NCI-H2107 (cell line): Measurements from ENCODE around the gene CAVIN1.
"Not testable (repeated sequence)": the region's sequence is repeated elsewhere in the genome, so short reads cannot be mapped to it uniquely, and the experiment has no call there.

ENCODE experiments used
- DNase-seq: peaks from one replicate; lab custom pipeline; 2025; lab: John Stamatoyannopoulos, UW

Gene CAVIN1

GRCh38 chr17:42429726-42430447 lies 6.8 kb upstream of the CAVIN1 start:
- no peak for DNase-seq

- DNase-seq: no peak
Observed at GRCh38 chr17:42428141-42428944, 5.3 kb upstream of the CAVIN1 start.

- DNase-seq: no peak
Observed at GRCh38 chr17:42424991-42425610, 2.0 kb upstream of the CAVIN1 start.

GRCh38 chr17:42423766-42424165 lies 710 bp upstream of the CAVIN1 start:
- no peak for DNase-seq

GRCh38 chr17:42422412-42422957 lies 571 bp downstream of the CAVIN1 start:
- DNase-seq: no peak

GRCh38 chr17:42421507-42422338 lies 1.3 kb downstream of the CAVIN1 start:
- no peak for DNase-seq

DNA sequence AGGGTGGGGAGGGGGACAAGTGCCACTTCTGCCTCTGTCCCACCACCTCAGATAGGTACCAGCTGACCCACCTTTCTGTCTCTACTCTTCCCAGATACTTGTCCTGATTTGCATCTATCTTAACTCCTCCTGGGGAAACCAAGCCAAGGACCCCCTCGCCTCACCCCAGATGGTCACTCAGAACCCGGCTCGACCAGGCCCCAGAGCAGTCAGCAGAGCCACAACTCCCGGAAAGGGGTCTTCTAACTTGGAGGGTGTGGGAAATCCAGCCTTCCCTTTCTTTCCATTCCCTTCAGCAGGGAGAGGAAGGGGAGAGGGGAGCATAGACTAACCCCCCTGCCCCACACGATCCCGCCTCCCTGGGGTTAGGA lies 1.9 kb downstream of the CAVIN1 start:
- DNase-seq: no peak

DNA sequence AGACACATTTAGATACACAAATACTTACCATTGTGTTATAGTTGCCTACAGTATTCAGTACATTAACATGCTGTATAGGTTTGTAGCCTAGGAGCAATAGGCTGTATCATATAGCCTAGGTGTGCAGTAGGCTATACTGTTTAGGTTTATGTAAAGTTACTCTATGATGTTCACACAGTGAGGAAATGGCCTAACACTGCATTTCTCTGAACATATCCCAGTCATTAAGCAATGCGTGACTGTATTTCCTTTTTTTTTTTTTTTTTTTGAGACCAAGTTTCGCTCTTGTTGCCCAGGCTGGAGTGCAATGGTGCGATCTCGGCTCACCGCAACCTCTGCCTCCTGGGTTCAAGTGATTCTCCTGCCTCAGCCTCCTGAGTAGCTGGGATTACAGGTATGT lies 5.1 kb downstream of the CAVIN1 start:
- DNase-seq: not testable (repeated sequence)

GRCh38 chr17:42414704-42415409 lies 8.2 kb downstream of the CAVIN1 start:
- DNase-seq: no peak

DNA sequence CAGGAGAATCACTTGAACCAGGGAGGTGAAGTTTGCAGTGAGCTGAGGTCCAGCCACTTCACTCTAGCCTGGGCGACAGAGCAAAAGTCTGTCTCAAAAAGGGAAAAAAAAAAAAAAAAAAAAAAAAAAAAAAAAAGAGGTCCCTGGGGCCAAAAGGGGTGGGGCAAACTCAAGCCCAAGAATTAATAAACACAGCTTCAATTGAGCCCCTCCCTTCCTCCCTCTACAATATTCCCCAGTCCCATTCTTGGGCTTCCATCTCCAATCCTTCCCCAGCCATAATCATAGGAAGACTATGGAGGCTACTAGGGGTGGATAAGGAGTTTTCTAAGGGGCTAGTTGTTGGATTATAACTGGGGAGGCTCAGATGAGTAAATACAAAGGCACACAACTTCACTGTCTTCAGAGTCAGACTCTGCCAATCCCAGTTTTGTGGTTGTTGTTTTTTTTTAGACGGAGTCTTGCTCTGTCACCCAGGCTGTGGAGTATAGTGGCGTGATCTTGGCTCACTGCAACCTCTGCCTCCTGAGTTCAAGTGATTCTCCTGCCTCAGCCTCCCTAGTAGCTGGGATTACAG lies 9.5 kb downstream of the CAVIN1 start:
- no peak for DNase-seq

GRCh38 chr17:42411905-42412679 lies 11.0 kb downstream of the CAVIN1 start:
- no peak for DNase-seq

GRCh38 chr17:42411361-42411760 lies 11.7 kb downstream of the CAVIN1 start:
- DNase-seq: no peak

DNA sequence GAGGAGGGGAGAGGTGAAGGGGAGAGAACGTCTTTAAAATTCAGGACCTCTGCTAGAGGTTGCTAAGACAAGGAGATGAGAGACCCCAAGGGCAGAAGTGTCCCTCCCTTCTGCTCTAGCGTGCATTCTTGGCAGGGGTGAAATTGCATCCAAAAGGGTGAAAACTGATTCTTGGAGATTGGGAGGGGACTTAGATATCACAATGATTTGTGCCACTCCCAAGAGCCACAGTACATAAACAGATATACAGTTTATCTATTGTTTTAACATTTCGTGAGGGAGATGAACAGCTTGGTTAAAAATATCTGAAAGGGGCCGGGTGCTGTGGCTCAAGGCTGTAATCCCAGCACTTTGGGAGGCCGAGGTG lies 12.8 kb downstream of the CAVIN1 start:
- no peak for DNase-seq

GRCh38 chr17:42409523-42410318 lies 13.3 kb downstream of the CAVIN1 start:
- DNase-seq: no peak

DNA sequence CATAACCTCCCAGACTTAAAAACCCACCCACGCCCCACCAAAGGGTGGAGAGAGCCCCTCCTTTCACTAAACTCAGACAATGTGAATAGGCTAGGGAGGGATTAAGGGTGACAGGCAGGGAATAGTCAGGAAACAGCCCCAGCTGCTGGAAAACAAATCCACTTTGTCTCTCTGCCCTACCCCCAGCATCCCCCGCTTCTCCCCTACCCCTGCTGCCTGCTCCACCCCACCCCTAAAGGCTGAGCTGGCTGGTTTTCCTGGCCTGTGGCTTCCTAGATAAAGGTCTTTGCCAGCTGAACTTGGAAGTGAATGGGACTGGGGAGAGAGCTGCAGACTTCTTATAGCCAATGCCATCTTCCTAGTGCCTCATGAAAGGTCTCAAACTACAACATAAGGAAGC lies 15.0 kb downstream of the CAVIN1 start:
- no peak for DNase-seq

- DNase-seq: no peak
Observed at GRCh38 chr17:42407289-42407836, 15.7 kb downstream of the CAVIN1 start.

GRCh38 chr17:42406615-42407288 lies 16.3 kb downstream of the CAVIN1 start:
- DNase-seq: no peak

DNA sequence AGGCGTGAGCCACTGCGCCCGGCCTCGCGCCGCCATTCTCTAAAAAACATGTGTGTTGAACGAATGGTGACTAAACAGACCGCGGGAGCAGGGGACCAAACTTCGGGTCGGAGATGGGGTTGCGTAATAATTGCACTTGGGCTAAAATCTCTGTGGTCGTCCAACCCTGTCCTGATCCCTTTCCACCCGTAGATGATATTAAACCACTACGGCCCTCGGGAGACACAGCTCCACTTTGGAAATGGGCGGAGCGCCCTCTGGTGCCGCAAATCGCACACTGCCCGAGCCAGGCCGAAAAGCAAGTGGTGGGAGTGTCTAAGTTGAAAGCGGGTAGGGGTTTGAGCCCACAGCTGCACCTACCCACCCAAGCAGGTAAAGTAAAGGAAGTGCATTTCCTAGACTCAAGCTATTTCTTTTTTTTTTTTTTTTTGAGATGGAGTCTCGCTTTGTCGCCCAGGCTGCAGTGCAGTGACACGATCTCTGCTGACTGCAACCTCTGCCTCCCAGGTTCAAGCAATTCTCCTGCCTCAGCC lies 17.0 kb downstream of the CAVIN1 start:
- no peak for DNase-seq
